HT-29 (cell line): Measurements from ENCODE around the gene SATB2. TPM values are rescaled to one million over a fixed set of nuclear protein-coding genes. Genes with fewer than 3 reads are reported as not detected.

Experiments
- DNase-seq: peaks from one replicate; pipeline ENCODE4 v3.0.0-alpha.2; 2015; ENCODE audit warnings: low spot score
- total RNA-seq: library from RNA; depleted of rRNA; stranded (reverse); fragments of >200 nt; shearing (Covaris generic); gene quantifications from 2 replicates; pipeline ENCODE4 v1.2.3, GENCODE V29; 2014

The SATB2 gene
- total RNA-seq, 1 experiment from 2014 or later: 0.18 TPM

- no peak for DNase-seq
Observed at GRCh38 chr2:199325881-199326280, 131.9 kb downstream of the SATB2 start.

GRCh38 chr2:199322151-199322550 lies 135.6 kb downstream of the SATB2 start:
- no peak for DNase-seq

- no peak for DNase-seq
Observed at GRCh38 chr2:199317646-199318045, 140.1 kb downstream of the SATB2 start.

GRCh38 chr2:199316851-199317250 lies 140.9 kb downstream of the SATB2 start:
- no peak for DNase-seq

- DNase-seq: peak; percentile 24
Observed at GRCh38 chr2:199315299-199316179, 142.2 kb downstream of the SATB2 start.

GRCh38 chr2:199312931-199313330 lies 144.8 kb downstream of the SATB2 start:
- DNase-seq: no peak

- DNase-seq: no peak
Observed at GRCh38 chr2:199310771-199311585, 146.8 kb downstream of the SATB2 start.

GRCh38 chr2:199309973-199310372 lies 147.8 kb downstream of the SATB2 start:
- no peak for DNase-seq

GRCh38 chr2:199309411-199309810 lies 148.3 kb downstream of the SATB2 start:
- DNase-seq: no peak

- no peak for DNase-seq
Observed at GRCh38 chr2:199308567-199308966, 149.2 kb downstream of the SATB2 start.

- DNase-seq: no peak
Observed at GRCh38 chr2:199307461-199307860, 150.3 kb downstream of the SATB2 start.

- no peak for DNase-seq
Observed at GRCh38 chr2:199306116-199306515, 151.6 kb downstream of the SATB2 start.

- no peak for DNase-seq
Observed at GRCh38 chr2:199303728-199304177, 154.0 kb downstream of the SATB2 start.

- no peak for DNase-seq
Observed at GRCh38 chr2:199302851-199303250, 154.9 kb downstream of the SATB2 start.

GRCh38 chr2:199288424-199288823 lies 169.3 kb downstream of the SATB2 start:
- DNase-seq: no peak

- no peak for DNase-seq
Observed at GRCh38 chr2:199282309-199282708, 175.4 kb downstream of the SATB2 start.

- no peak for DNase-seq
Observed at GRCh38 chr2:199279146-199279545, 178.6 kb downstream of the SATB2 start.

GRCh38 chr2:199278099-199278498 lies 179.6 kb downstream of the SATB2 start:
- no peak for DNase-seq

GRCh38 chr2:199273042-199273511 lies 184.7 kb downstream of the SATB2 start:
- DNase-seq: no peak

- no peak for DNase-seq
Observed at GRCh38 chr2:199261936-199262335, 195.8 kb downstream of the SATB2 start.

- DNase-seq: no peak
Observed at GRCh38 chr2:199261239-199261638, 196.5 kb downstream of the SATB2 start.

- no peak for DNase-seq
Observed at GRCh38 chr2:199259671-199260070, 198.1 kb downstream of the SATB2 start.
